GM18870 (cell line): ENCODE data around the gene PTPRT.
"Not testable (repeated sequence)": the region's sequence is repeated elsewhere in the genome, so short reads cannot be mapped to it uniquely, and the experiment has no call there.

Experiments used
- ATAC-seq: cut with Tn5 transposase; IDR thresholded peaks from one replicate; pipeline ENCODE4 v1.9.1; 2021; ENCODE audit warnings: moderate library complexity; ENCODE audit not compliant: unreplicated experiment

The PTPRT gene

GRCh38 chr20:43187476-43188233 lies 2.1 kb downstream of the PTPRT start:
- ATAC-seq, result no peak

- no peak for ATAC-seq
These were observed 3.4 kb downstream of the PTPRT start for GRCh38 chr20:43186312-43186711.

GRCh38 chr20:43185901-43186300 lies 3.8 kb downstream of the PTPRT start:
- no peak for ATAC-seq

GRCh38 chr20:43183536-43184070 lies 6.1 kb downstream of the PTPRT start:
- no peak for ATAC-seq

- no peak for ATAC-seq
These were observed 11.6 kb downstream of the PTPRT start for GRCh38 chr20:43178080-43178479.

GRCh38 chr20:43176726-43177125 lies 13.0 kb downstream of the PTPRT start:
- ATAC-seq, result no peak

GRCh38 chr20:43171930-43172329 lies 17.8 kb downstream of the PTPRT start:
- no peak for ATAC-seq

- ATAC-seq, result no peak
These were observed 18.9 kb downstream of the PTPRT start for GRCh38 chr20:43170771-43171170.

GRCh38 chr20:43167615-43168014 lies 22.1 kb downstream of the PTPRT start:
- no peak for ATAC-seq

- ATAC-seq, result no peak
These were observed 22.7 kb downstream of the PTPRT start for GRCh38 chr20:43167021-43167420.

- ATAC-seq, result no peak
These were observed 24.1 kb downstream of the PTPRT start for GRCh38 chr20:43165611-43166010.

- not testable (repeated sequence) for ATAC-seq
These were observed 25.0 kb downstream of the PTPRT start for GRCh38 chr20:43164736-43165135.

- ATAC-seq, result no peak
These were observed 28.0 kb downstream of the PTPRT start for GRCh38 chr20:43161716-43162115.

- ATAC-seq, result no peak
These were observed 28.8 kb downstream of the PTPRT start for GRCh38 chr20:43160941-43161340.

GRCh38 chr20:43159994-43160393 lies 29.7 kb downstream of the PTPRT start:
- ATAC-seq, result no peak

- ATAC-seq, result no peak
These were observed 34.2 kb downstream of the PTPRT start for GRCh38 chr20:43155366-43156100.

- ATAC-seq, result no peak
These were observed 37.8 kb downstream of the PTPRT start for GRCh38 chr20:43151901-43152300.

GRCh38 chr20:43151256-43151655 lies 38.5 kb downstream of the PTPRT start:
- ATAC-seq, result no peak

- ATAC-seq, result no peak
These were observed 49.0 kb downstream of the PTPRT start for GRCh38 chr20:43140726-43141125.

- ATAC-seq, result no peak
These were observed 51.5 kb downstream of the PTPRT start for GRCh38 chr20:43138061-43138770.

GRCh38 chr20:43137160-43137559 lies 52.5 kb downstream of the PTPRT start:
- no peak for ATAC-seq
